Testis (tissue), 3 donors: ENCODE measurements around the gene ATP10A. TPM values are rescaled to one million over a fixed set of nuclear protein-coding genes. Genes with fewer than 3 reads are reported as not detected.

ENCODE experiments used
- DNase-seq: peaks from one replicate; pipeline ENCODE4 v3.0.0-alpha.2; 2019
- H3K27ac ChIP-seq, 2 donors: fragments of 200-600 bp; sonication (generic); one replicate each; pipeline ENCODE4 v1.5.1; 2019
- H3K27me3 ChIP-seq: fragments of 200-600 bp; sonication (generic); one replicate; pipeline ENCODE4 v1.5.1; 2019
- H3K36me3 ChIP-seq: fragments of 200-600 bp; sonication (generic); one replicate; pipeline ENCODE4 v1.5.1; 2017; ENCODE audit warnings: low read depth; ENCODE audit errors: missing control alignments
- H3K4me1 ChIP-seq: fragments of 200-600 bp; sonication (generic); one replicate; pipeline ENCODE4 v1.5.1; 2019
- H3K4me3 ChIP-seq, 2 donors: fragments of 200-600 bp; sonication (generic); one replicate each; pipeline ENCODE4 v1.5.1; 2017 to 2019
- H3K9me3 ChIP-seq: fragments of 200-600 bp; sonication (generic); one replicate; pipeline ENCODE4 v1.5.1; 2017
- CTCF ChIP-seq, 3 experiments: fragments of 450-650 bp in 2 of 3; fragments of 200-600 bp in 1 of 3; sonication (generic) in 1 of 3; IDR thresholded peaks; one replicate each; pipeline ENCODE4 v1.5.1; 2016 to 2019; ENCODE audit warnings: antibody characterized with exemption in 3 of 3, mild to moderate bottlenecking in 2 of 3, moderate library complexity in 1 of 3
- POLR2A ChIP-seq: fragments of 450-650 bp; IDR thresholded peaks from one replicate; pipeline ENCODE4 v1.6.1; 2017; ENCODE audit warnings: antibody characterized with exemption, mild to moderate bottlenecking, moderate library complexity
- WGBS, 2 donors: methylation state at CpG; one replicate each; pipeline ENCODE4 v1.1.5; 2018; 5-methylcytosine and 5-hydroxymethylcytosine counted together
- intact Hi-C: fragments of 100-400 bp; cut with DNase I; formaldehyde crosslinking; loops from one replicate; pipeline ENCODE4 v1.15.1; 2023; ENCODE audit warnings: low total_unique reads
- polyA plus RNA-seq: library from polyadenylated mRNA; stranded (reverse); fragments of 350-450 nt; fragmentation: Illumina TruSeq; extraction: RNeasy Lipid Tissue Mini Kit (QIAGEN cat#74804); gene quantifications from one replicate; pipeline ENCODE4 v1.2.3, GENCODE V29; 2014; ENCODE audit warnings: low read depth, low replicate concordance; ENCODE audit not compliant: insufficient read depth
- total RNA-seq, 2 donors: library from RNA; depleted of rRNA; stranded (reverse); fragments of >200 nt; gene quantifications; one replicate each; pipeline ENCODE4 v1.2.3, GENCODE V29; 2016

Gene ATP10A
- total and polyA plus RNA-seq, 3 donors from 2014 or later: 13.6 to 26.5 (median 22.8) TPM

- no peak for DNase-seq
- no peaks in the 10 kb centered on the region for H3K27me3 ChIP-seq
- no peak overlapping the region for H3K27ac ChIP-seq
- 90 to 95% methylated on average over 16 to 19 of the region's 19 CpGs for WGBS, 2 donors
- no peaks in the 10 kb centered on the region for H3K4me1 ChIP-seq
- TF ChIP-seq CTCF (IDR thresholded peaks at IDR 0.05) (no peak), POLR2A (no peak)
- no peak overlapping the region for H3K4me3 ChIP-seq
- no peaks in the 10 kb centered on the region for H3K9me3 ChIP-seq
- no peaks in the 10 kb centered on the region for H3K36me3 ChIP-seq
- intact Hi-C loops: no loop called here
Measured at GRCh38 chr15:25709437-25710159, 153.5 kb downstream of the ATP10A start.

- intact Hi-C loops: no loop called here
- Histone ChIP-seq H3K36me3 (no peaks in the 10 kb centered on the region), H3K9me3 (no peaks in the 10 kb centered on the region), H3K27ac (no peak overlapping the region), H3K4me1 (no peaks in the 10 kb centered on the region), H3K4me3 (no peak overlapping the region), H3K27me3 (no peaks in the 10 kb centered on the region)
- WGBS, 2 donors: 81 to 82% methylated on average over 8 of the region's 8 CpGs
- TF ChIP-seq CTCF (IDR thresholded peaks at IDR 0.05): no peak
- TF ChIP-seq POLR2A: no peak
- DNase-seq: no peak
Measured at GRCh38 chr15:25708391-25708790, 154.7 kb downstream of the ATP10A start.

- TF ChIP-seq CTCF (IDR thresholded peaks at IDR 0.05): no peak
- TF ChIP-seq POLR2A: no peak
- no peak overlapping the region for H3K4me3 ChIP-seq
- H3K4me1 ChIP-seq: no peaks in the 10 kb centered on the region
- no peaks in the 10 kb centered on the region for H3K9me3 ChIP-seq
- no peak overlapping the region for H3K27ac ChIP-seq
- 88 to 97% methylated on average over 15 to 27 of the region's 27 CpGs for WGBS, 2 donors
- H3K36me3 ChIP-seq: no peaks in the 10 kb centered on the region
- H3K27me3 ChIP-seq: no peaks in the 10 kb centered on the region
- no peak for DNase-seq
- intact Hi-C loops: no loop called here
Measured at GRCh38 chr15:25707656-25708365, 155.3 kb downstream of the ATP10A start.

- no peak for DNase-seq
- intact Hi-C loops: no loop called here
- no peaks in the 10 kb centered on the region for H3K36me3 ChIP-seq
Measured at GRCh38 chr15:25706176-25706955, 156.8 kb downstream of the ATP10A start.

More at GRCh38 chr15:25706176-25706955, 156.8 kb downstream of the ATP10A start:
- TF ChIP-seq POLR2A (no peak), CTCF (IDR thresholded peaks at IDR 0.05) (no peak)
- 90 to 94% methylated on average over 17 to 20 of the region's 20 CpGs for WGBS, 2 donors
- Histone ChIP-seq H3K9me3 (no peaks in the 10 kb centered on the region), H3K27ac (no peak overlapping the region), H3K4me1 (no peaks in the 10 kb centered on the region), H3K4me3 (no peak overlapping the region), H3K27me3 (no peaks in the 10 kb centered on the region)
